ENCODE measurements around the gene MED13L. TPM values are rescaled to one million over a fixed set of nuclear protein-coding genes. Genes with fewer than 3 reads are reported as not detected.

The MED13L gene
- total RNA-seq, 2 experiments from 2014 or later = 25.7 to 40.1 TPM

GRCh38 chr12:116068371-116068770 is 209.1 kb downstream of the MED13L start:
- Histone ChIP-seq H3K9me3 (ENCODE audit: low read length) (no peaks in the 10 kb centered on the region), H3K27ac (ENCODE audit: low read depth, low read length, poor library complexity, severe bottlenecking) (no peak overlapping the region), H3K4me1 (ENCODE audit: insufficient read depth, low read length, poor library complexity, severe bottlenecking) (no peaks in the 10 kb centered on the region), H3K9me2 (ENCODE audit: insufficient read depth, low read length) (no peaks in the 10 kb centered on the region), H3K36me3 (ENCODE audit: insufficient read depth, low read length) (no peaks in the 10 kb centered on the region), H2AFZ (ENCODE audit: low read length) (no peak overlapping the region), H4K20me1 (ENCODE audit: insufficient read depth, low read length) (no peaks in the 10 kb centered on the region), H3K79me2 (ENCODE audit: insufficient read depth, low read depth, low read length) (no peaks in the 10 kb centered on the region), H3K4me2 (ENCODE audit: low read length) (no peak overlapping the region), H3K4me3 (ENCODE audit: low read depth, low read length, poor library complexity, severe bottlenecking) (no peak overlapping the region)
- BruUV-seq (replicated peaks) = no TSS peak
- ChIA-PET POLR2A (interaction anchor here (0.6 to 0.7 kb wide), 2 partner anchors 34 to 533 kb away, joined by 3 to 5 read pairs; no protein-coding TSS in a partner anchor), CTCF (ENCODE audit: unreplicated experiment) (no interaction called here)
- no peak for DNase-seq (ENCODE audit: low spot score)
- intact Hi-C loops (cut with micrococcal nuclease; ENCODE audit: unreplicated experiment) = loop anchor here (5.0 kb wide), 1 partner anchor 169 kb away; no protein-coding TSS in a partner anchor
- TF ChIP-seq CTCF (conservative IDR thresholded peaks at IDR 0.05; ENCODE audit: low read length) (no peak), EZH2phosphoT487 (IDR thresholded peaks at IDR 0.05; ENCODE audit: borderline replicate concordance, low read depth, low read length) (no peak)

GRCh38 chr12:116067892-116068291 is 209.6 kb downstream of the MED13L start:
- H3K79me2 ChIP-seq (ENCODE audit: insufficient read depth, low read depth, low read length) = no peaks in the 10 kb centered on the region
- DNase-seq (ENCODE audit: low spot score) = no peak

More at GRCh38 chr12:116067892-116068291, 209.6 kb downstream of the MED13L start:
- no peaks in the 10 kb centered on the region for H3K4me1 ChIP-seq (ENCODE audit: insufficient read depth, low read length, poor library complexity, severe bottlenecking)
- no peaks in the 10 kb centered on the region for H3K36me3 ChIP-seq (ENCODE audit: insufficient read depth, low read length)
- H3K27ac ChIP-seq (ENCODE audit: low read depth, low read length, poor library complexity, severe bottlenecking) = no peak overlapping the region
- POLR2A ChIA-PET = interaction anchor here (0.6 to 1.3 kb wide), 3 partner anchors 10 to 533 kb away, joined by 3 to 5 read pairs (median 4); no protein-coding TSS in a partner anchor
- H2AFZ ChIP-seq (ENCODE audit: low read length) = no peak overlapping the region
- no peaks in the 10 kb centered on the region for H4K20me1 ChIP-seq (ENCODE audit: insufficient read depth, low read length)
- CTCF ChIA-PET (ENCODE audit: unreplicated experiment) = no interaction called here
- BruUV-seq (replicated peaks) = no TSS peak
- no peak overlapping the region for H3K4me2 ChIP-seq (ENCODE audit: low read length)
- H3K4me3 ChIP-seq (ENCODE audit: low read depth, low read length, poor library complexity, severe bottlenecking) = no peak overlapping the region
- TF ChIP-seq EZH2phosphoT487 (IDR thresholded peaks at IDR 0.05; ENCODE audit: borderline replicate concordance, low read depth, low read length) (no peak), CTCF (conservative IDR thresholded peaks at IDR 0.05; ENCODE audit: low read length) (no peak)
- intact Hi-C loops (cut with micrococcal nuclease; ENCODE audit: unreplicated experiment) = loop anchor here (5.0 kb wide), 1 partner anchor 169 kb away; no protein-coding TSS in a partner anchor
- no peaks in the 10 kb centered on the region for H3K9me2 ChIP-seq (ENCODE audit: insufficient read depth, low read length)
- H3K9me3 ChIP-seq (ENCODE audit: low read length) = no peaks in the 10 kb centered on the region

Measured in OCI-LY7 (cell line).